NCI-H1436 (cell line): ENCODE data around the gene CFAP300.

Source experiments
- DNase-seq: peaks from one replicate; lab custom pipeline; 2025; lab: John Stamatoyannopoulos, UW

CFAP300 gene

GRCh38 chr11:102047305-102047924 is at the start of gene CFAP300:
Gene CFAP300, plus strand, starts transcription at chr11:102047437. Its CDS starts 34 bp downstream, at chr11:102047471.
- DNase-seq, result peak; percentile 87

GRCh38 chr11:102001657-102002338 is 45.4 kb upstream of the CFAP300 start:
- no peak for DNase-seq

GRCh38 chr11:102004220-102004619 is 43.0 kb upstream of the CFAP300 start:
- no peak for DNase-seq

GRCh38 chr11:102005306-102005705 is 41.9 kb upstream of the CFAP300 start:
- DNase-seq, result no peak

- DNase-seq, result no peak
These were observed 40.2 kb upstream of the CFAP300 start for GRCh38 chr11:102006835-102007566.

GRCh38 chr11:102007567-102008437 is 39.4 kb upstream of the CFAP300 start:
- DNase-seq, result peak; percentile 62

- no peak for DNase-seq
These were observed 36.3 kb upstream of the CFAP300 start for GRCh38 chr11:102010776-102011494.

GRCh38 chr11:102012946-102013345 is 34.3 kb upstream of the CFAP300 start:
- DNase-seq, result no peak

- DNase-seq, result no peak
These were observed 32.5 kb upstream of the CFAP300 start for GRCh38 chr11:102014756-102015155.

GRCh38 chr11:102017026-102017425 is 30.2 kb upstream of the CFAP300 start:
- no peak for DNase-seq

- no peak for DNase-seq
These were observed 21.0 kb upstream of the CFAP300 start for GRCh38 chr11:102026217-102026616.

GRCh38 chr11:102026959-102027358 is 20.3 kb upstream of the CFAP300 start:
- no peak for DNase-seq

- DNase-seq, result no peak
These were observed 10.5 kb upstream of the CFAP300 start for GRCh38 chr11:102036757-102037156.

- DNase-seq, result no peak
These were observed 396 bp upstream of the CFAP300 start for GRCh38 chr11:102046841-102047240.

- DNase-seq, result no peak
These were observed 3.8 kb downstream of the CFAP300 start for GRCh38 chr11:102050927-102051575.

- no peak for DNase-seq
These were observed 14.0 kb downstream of the CFAP300 start for GRCh38 chr11:102061276-102061675.

- no peak for DNase-seq
These were observed 14.9 kb downstream of the CFAP300 start for GRCh38 chr11:102062106-102062505.

- no peak for DNase-seq
These were observed 17.1 kb downstream of the CFAP300 start for GRCh38 chr11:102064316-102064715.

- DNase-seq, result no peak
These were observed 23.5 kb downstream of the CFAP300 start for GRCh38 chr11:102070766-102071165.

GRCh38 chr11:102071497-102072472 is 24.5 kb downstream of the CFAP300 start:
- DNase-seq, result no peak
